ENCODE data around the gene RPL10A.

- no peak for TF ChIP-seq ZFP36 (IDR thresholded peaks at IDR 0.05; ENCODE audit: borderline replicate concordance, partially characterized antibody)
- no peak for TF ChIP-seq RAD21 (conservative IDR thresholded peaks at IDR 0.05 in 1 of 2, IDR thresholded peaks at IDR 0.05 in 1 of 2)
- no peak for TF ChIP-seq POLR2A (IDR thresholded peaks at IDR 0.05; ENCODE audit: low read length)
- TF ChIP-seq CTCF (IDR thresholded peaks at IDR 0.05), result no peak
These were observed 26.0 kb downstream of the RPL10A start for GRCh38 chr6:35494161-35494563.

Measured in A549 (cell line).